A549 (cell line): ENCODE results near the gene CMC2.

Experiments used
- MAX ChIP-seq: IDR thresholded peaks from 2 replicates; pipeline ENCODE4 v1.6.1; 2012
- POLR2A ChIP-seq: IDR thresholded peaks from 2 replicates; pipeline ENCODE4 v1.6.1; 2012; ENCODE audit warnings: mild to moderate bottlenecking, low read length
- RARB ChIP-seq: fragments of 250-450 bp; sonication (Bioruptor Pico); IDR thresholded peaks from 2 replicates; pipeline ENCODE4 v1.8.0; 2021; ENCODE audit warnings: mild to moderate bottlenecking, moderate library complexity
- RCOR1 ChIP-seq: fragments of 150-350 bp; IDR thresholded peaks from 2 replicates; pipeline ENCODE4 v1.6.1; 2014; ENCODE audit warnings: antibody characterized with exemption, low read length, low read depth
- TF ChIP-seq, protein P1 (sequence below): fragments of >200 bp; sonication (Bioruptor Twin); formaldehyde crosslinking; IDR thresholded peaks from 3 replicates; pipeline ENCODE4 v1.5.1; 2016

DNA sequence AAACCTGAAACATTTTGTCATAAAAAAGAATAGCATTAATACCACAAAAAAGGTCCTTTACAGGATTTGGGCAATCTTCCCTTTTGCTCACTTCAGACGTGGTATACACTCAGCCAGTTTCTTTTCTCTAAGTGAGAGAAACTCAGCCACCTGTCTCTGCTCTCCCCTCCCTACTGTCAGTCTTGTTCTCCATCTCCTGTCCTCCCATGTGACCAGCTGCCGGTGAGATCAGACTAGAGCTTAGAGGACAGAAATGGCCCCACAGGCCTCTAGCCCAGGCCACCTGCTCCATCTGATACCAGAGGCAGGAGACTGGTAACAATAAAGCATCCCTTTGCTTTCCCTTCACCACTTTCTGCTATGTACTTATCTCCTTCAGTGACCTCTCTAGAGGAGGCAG, 34.9 kb downstream of the CMC2 start:
- TF ChIP-seq, protein P1, sequence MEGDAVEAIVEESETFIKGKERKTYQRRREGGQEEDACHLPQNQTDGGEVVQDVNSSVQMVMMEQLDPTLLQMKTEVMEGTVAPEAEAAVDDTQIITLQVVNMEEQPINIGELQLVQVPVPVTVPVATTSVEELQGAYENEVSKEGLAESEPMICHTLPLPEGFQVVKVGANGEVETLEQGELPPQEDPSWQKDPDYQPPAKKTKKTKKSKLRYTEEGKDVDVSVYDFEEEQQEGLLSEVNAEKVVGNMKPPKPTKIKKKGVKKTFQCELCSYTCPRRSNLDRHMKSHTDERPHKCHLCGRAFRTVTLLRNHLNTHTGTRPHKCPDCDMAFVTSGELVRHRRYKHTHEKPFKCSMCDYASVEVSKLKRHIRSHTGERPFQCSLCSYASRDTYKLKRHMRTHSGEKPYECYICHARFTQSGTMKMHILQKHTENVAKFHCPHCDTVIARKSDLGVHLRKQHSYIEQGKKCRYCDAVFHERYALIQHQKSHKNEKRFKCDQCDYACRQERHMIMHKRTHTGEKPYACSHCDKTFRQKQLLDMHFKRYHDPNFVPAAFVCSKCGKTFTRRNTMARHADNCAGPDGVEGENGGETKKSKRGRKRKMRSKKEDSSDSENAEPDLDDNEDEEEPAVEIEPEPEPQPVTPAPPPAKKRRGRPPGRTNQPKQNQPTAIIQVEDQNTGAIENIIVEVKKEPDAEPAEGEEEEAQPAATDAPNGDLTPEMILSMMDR = no peak
- TF ChIP-seq POLR2A (no peak), MAX (no peak), RARB (CRISPR knock-in tag) (no peak), RCOR1 (no peak)
